Breast epithelium (tissue), 4 donors: ENCODE results near the gene LAMB3. TPM values are rescaled to one million over a fixed set of nuclear protein-coding genes. Genes with fewer than 3 reads are reported as not detected.

Source experiments
- DNase-seq, 2 donors: peaks; one replicate each; pipeline ENCODE4 v3.0.0-alpha.2; 2019; ENCODE audit warnings: low spot score in 2 of 2
- H3K27ac ChIP-seq, 2 donors: fragments of 200-600 bp; sonication (generic) in 1 of 2; one replicate each; pipeline ENCODE4 v1.5.1; 2016 to 2019; ENCODE audit warnings: mild to moderate bottlenecking in 1 of 2
- H3K27me3 ChIP-seq, 2 donors: fragments of 200-600 bp; sonication (generic) in 1 of 2; one replicate each; pipeline versions ENCODE4 v1.5.1 to v1.6.0; 2017 to 2019; ENCODE audit warnings: control low read depth in 1 of 2, mild to moderate bottlenecking in 1 of 2
- H3K36me3 ChIP-seq: fragments of 200-600 bp; one replicate; pipeline ENCODE4 v1.5.1; 2019
- H3K4me1 ChIP-seq, 2 donors: fragments of 200-600 bp; sonication (generic); one replicate each; pipeline ENCODE4 v1.5.1; 2016 to 2019; ENCODE audit warnings: control low read depth in 1 of 2
- H3K4me3 ChIP-seq, 3 donors: fragments of 200-600 bp; sonication (generic); 1 replicate in 2 of 3; 2 replicates in 1 of 3; pipeline ENCODE4 v1.5.1; 2016 to 2019; ENCODE audit warnings: mild to moderate bottlenecking in 3 of 3, moderate library complexity in 2 of 3
- H3K9me3 ChIP-seq, 2 donors: fragments of 200-600 bp; sonication (generic) in 1 of 2; one replicate each; pipeline ENCODE4 v1.5.1; 2016 to 2019; ENCODE audit warnings: control low read depth in 1 of 2
- POLR2A ChIP-seq: fragments of 450-650 bp; IDR thresholded peaks from one replicate; pipeline ENCODE4 v1.6.1; 2016; ENCODE audit warnings: antibody characterized with exemption, mild to moderate bottlenecking, moderate library complexity
- POLR2AphosphoS5 ChIP-seq, 3 donors: sonication (generic); formaldehyde crosslinking; IDR thresholded peaks; one replicate each; pipeline ENCODE4 v1.6.1; 2017; ENCODE audit warnings: antibody characterized with exemption in 3 of 3
- intact Hi-C: fragments of 100-400 bp; cut with DNase I; formaldehyde crosslinking; loops from one replicate; pipeline ENCODE4 v1.15.1; 2023; ENCODE audit warnings: low total_unique reads
- total RNA-seq, 3 donors: library from RNA; depleted of rRNA; stranded (reverse); fragments of >200 nt; gene quantifications; one replicate each; pipeline ENCODE4 v1.1.0, GENCODE V29; 2016
- TF ChIP-seq, protein P1 (sequence below), 3 donors: fragments of 450-650 bp; IDR thresholded peaks; one replicate each; pipeline ENCODE4 v1.5.1; 2016 to 2017; ENCODE audit warnings: antibody characterized with exemption in 3 of 3, mild to moderate bottlenecking in 3 of 3, moderate library complexity in 3 of 3

LAMB3 gene
- total RNA-seq, 3 donors from 2014 or later: 23.9 to 48.0 (median 35.6) TPM

DNA sequence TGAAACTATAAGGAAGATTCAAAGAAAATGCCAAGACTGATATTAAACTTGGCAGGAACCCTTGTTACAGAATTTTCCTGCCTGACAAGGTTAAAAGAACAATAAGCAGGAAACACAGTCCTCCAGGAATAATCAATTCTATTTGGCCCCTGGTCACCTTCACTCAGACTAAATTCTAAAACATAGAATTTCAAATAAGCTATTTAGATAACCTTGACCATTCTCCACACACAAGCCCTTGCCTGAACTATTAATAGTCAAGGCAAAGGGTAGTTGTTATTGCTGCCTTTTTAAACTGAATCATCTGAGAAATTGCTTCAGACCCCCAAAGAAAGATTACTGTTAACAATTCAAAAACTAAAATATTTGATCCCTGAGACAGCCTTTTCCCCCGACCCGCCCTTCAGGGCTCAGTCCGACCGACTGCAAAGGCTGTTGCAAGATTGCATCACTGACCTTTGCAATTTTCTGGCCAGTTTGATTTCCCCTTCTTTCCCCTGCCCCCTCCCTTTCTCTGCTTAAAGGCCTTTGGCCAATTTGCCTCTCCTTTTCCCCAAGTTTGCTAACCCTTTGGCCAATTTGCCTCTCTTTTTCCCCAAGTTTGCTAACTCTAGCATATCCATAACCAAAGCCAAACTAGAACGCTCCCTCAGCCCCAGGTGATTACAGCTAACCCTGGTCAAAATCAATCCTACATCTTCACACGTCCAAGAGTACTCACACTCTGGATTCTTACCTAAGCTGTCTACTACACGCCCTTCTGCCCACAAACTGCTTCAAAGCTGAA is 21.6 kb upstream of the LAMB3 start:
- Histone ChIP-seq H3K27me3 (no peaks in the 10 kb centered on the region), H3K27ac (no peak overlapping the region), H3K36me3 (no peaks in the 10 kb centered on the region), H3K9me3 (no peaks in the 10 kb centered on the region), H3K4me3 (no peak overlapping the region), H3K4me1 (no peaks in the 10 kb centered on the region)
- no peak for DNase-seq
- TF ChIP-seq, protein P1, sequence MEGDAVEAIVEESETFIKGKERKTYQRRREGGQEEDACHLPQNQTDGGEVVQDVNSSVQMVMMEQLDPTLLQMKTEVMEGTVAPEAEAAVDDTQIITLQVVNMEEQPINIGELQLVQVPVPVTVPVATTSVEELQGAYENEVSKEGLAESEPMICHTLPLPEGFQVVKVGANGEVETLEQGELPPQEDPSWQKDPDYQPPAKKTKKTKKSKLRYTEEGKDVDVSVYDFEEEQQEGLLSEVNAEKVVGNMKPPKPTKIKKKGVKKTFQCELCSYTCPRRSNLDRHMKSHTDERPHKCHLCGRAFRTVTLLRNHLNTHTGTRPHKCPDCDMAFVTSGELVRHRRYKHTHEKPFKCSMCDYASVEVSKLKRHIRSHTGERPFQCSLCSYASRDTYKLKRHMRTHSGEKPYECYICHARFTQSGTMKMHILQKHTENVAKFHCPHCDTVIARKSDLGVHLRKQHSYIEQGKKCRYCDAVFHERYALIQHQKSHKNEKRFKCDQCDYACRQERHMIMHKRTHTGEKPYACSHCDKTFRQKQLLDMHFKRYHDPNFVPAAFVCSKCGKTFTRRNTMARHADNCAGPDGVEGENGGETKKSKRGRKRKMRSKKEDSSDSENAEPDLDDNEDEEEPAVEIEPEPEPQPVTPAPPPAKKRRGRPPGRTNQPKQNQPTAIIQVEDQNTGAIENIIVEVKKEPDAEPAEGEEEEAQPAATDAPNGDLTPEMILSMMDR (IDR thresholded peaks at IDR 0.05): no peak
- peak in 1 of 3 donors; percentile 68 for TF ChIP-seq POLR2AphosphoS5 (IDR thresholded peaks at IDR 0.05)
- no peak for TF ChIP-seq POLR2A
- intact Hi-C loops: no loop called here

DNA sequence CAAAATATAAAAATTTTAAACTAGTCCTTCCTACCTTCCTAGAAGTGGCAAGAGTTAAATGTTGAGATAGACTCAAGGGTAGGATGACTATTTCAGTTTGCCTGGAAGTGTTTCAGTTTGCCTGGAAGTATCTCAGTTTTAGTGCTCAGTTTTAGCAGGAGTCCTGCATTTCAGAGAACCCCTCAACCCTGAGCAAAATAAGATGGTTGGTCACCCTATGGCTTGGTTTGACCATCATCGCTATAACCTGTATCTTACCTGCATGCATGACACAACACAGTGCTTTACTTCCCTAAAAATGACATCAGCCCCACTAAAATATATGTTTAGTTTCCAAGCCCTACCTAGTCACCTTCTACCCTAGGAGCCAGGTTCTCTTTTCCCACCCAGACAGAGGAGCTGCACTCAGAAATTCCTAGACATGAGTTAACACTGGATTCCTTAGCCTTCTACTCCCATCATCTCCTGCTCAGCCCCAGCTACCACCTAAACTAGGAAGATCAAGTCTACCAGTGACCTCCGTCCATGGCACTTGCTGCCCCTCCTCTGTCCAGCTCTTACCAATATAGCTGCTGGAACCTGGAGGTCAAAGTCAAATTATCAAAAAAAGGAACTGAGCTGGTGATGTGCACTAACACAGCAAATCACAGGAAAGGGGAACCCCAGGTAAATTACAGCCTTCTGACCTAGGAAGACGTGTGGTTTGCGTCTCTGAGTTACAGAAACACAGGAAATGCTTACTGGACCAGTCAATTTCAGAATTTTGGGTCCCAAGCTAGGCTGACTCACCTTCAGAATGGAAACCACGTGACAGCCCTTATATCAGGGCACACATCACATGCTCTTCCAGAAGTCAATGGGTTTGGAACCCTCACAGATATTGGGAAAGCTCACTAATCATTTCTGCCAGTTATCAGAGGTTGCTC is 20.7 kb upstream of the LAMB3 start:
- Histone ChIP-seq H3K27ac (no peak overlapping the region), H3K36me3 (no peaks in the 10 kb centered on the region)
- DNase-seq: no peak

DNA sequence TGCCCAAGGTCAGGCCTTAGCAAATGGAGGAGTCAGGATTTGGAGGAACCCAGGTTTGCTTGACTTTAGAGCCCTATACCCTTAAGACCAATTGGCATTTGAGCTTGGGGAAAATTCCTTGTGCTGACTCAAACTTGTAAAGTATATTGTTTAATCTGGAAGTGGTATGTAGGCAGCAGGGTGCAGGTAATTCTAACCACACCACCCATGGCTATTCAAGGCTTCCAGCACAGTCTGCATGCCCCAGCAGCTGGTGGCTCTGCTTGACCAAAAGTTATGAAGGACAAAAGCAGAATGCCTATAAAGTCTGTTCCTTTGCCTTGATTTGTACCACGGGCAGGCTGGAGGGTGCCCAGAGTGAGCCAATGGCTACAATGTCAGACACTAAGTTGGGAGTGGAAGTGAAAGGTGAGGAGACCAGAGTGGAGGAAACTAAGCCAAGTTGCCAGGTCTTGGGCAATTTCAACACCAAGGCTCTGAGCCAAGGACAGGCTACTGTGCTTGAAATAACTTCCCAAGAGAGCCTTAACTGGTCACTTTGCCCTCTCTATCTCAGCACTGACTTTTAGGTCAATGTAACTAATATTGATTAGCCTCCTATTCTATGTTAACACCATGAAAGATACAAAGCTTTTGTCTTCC is 18.3 kb upstream of the LAMB3 start:
- no peaks in the 10 kb centered on the region for H3K9me3 ChIP-seq
- no peak overlapping the region for H3K27ac ChIP-seq
- intact Hi-C loops: no loop called here
- no peak overlapping the region for H3K4me3 ChIP-seq
- DNase-seq: no peak
- H3K4me1 ChIP-seq: no peaks in the 10 kb centered on the region
- H3K27me3 ChIP-seq: no peaks in the 10 kb centered on the region
- TF ChIP-seq, protein P1 (IDR thresholded peaks at IDR 0.05): no peak
- TF ChIP-seq POLR2AphosphoS5 (IDR thresholded peaks at IDR 0.05) (no peak), POLR2A (no peak)
- H3K36me3 ChIP-seq: no peaks in the 10 kb centered on the region

More for the DNA sequence above, 20.7 kb upstream of the LAMB3 start:
- TF ChIP-seq POLR2A: no peak
- TF ChIP-seq, protein P1 (IDR thresholded peaks at IDR 0.05): no peak
- TF ChIP-seq POLR2AphosphoS5 (IDR thresholded peaks at IDR 0.05): no peak
- intact Hi-C loops: no loop called here
- H3K4me1 ChIP-seq: no peaks in the 10 kb centered on the region
- no peaks in the 10 kb centered on the region for H3K27me3 ChIP-seq
- no peak overlapping the region for H3K4me3 ChIP-seq
- no peaks in the 10 kb centered on the region for H3K9me3 ChIP-seq

DNA sequence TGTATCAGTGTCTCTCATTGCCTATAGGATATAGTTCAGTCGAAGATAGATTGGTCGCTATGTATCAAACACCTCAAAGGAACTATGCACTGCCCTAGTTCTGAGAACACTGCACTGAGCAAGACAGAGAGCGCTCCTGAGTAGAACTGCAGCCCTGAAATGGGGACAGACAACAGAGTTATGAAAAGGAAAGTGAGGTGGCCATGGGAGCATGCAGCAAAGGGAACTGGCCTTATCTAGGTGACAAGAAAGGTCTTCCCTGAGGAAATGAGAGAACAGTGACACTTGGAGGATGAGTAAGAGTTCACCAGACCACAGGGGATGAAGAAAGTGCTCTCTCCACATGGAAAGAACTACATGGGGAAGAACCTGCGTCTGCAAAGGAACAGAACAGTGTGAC is 15.5 kb upstream of the LAMB3 start:
- Histone ChIP-seq H3K4me3 (no peak overlapping the region), H3K27ac (no peak overlapping the region), H3K9me3 (no peaks in the 10 kb centered on the region), H3K36me3 (no peaks in the 10 kb centered on the region), H3K27me3 (no peaks in the 10 kb centered on the region), H3K4me1 (no peaks in the 10 kb centered on the region)
- intact Hi-C loops: no loop called here
- no peak for DNase-seq
- TF ChIP-seq POLR2A (no peak), POLR2AphosphoS5 (IDR thresholded peaks at IDR 0.05) (no peak)
- TF ChIP-seq, protein P1 (IDR thresholded peaks at IDR 0.05): no peak
